Lower leg skin (tissue), 4 donors: ENCODE data around the gene CNTNAP5. TPM values are rescaled to one million over a fixed set of nuclear protein-coding genes. Genes with fewer than 3 reads are reported as not detected.

ENCODE experiments used
- DNase-seq, 2 donors: peaks; one replicate each; pipeline ENCODE4 v3.0.0-alpha.2; 2019; ENCODE audit warnings: low spot score in 2 of 2
- H3K4me3 ChIP-seq: fragments of 200-600 bp; sonication (generic); 2 replicates; pipeline ENCODE4 v1.5.1; 2017; ENCODE audit warnings: mild to moderate bottlenecking, low read depth; ENCODE audit not compliant: poor library complexity, severe bottlenecking
- POLR2A ChIP-seq, 2 donors: fragments of 450-650 bp; IDR thresholded peaks; one replicate each; pipeline ENCODE4 v1.6.1; 2016 to 2017; ENCODE audit warnings: antibody characterized with exemption in 2 of 2, mild to moderate bottlenecking in 1 of 2, moderate library complexity in 1 of 2
- WGBS, 2 donors: methylation state at CpG; one replicate each; pipeline ENCODE4 v1.1.5; 2018; 5-methylcytosine and 5-hydroxymethylcytosine counted together
- intact Hi-C: fragments of 100-400 bp; cut with DNase I; formaldehyde crosslinking; loops from one replicate; pipeline ENCODE4 v1.15.0; 2023; ENCODE audit warnings: low total_unique reads
- total RNA-seq, 4 donors: library from RNA; depleted of rRNA; stranded (reverse); fragments of >200 nt; gene quantifications; one replicate each; pipeline ENCODE4 v1.1.0, GENCODE V29; 2016
- TF ChIP-seq, protein P1 (sequence below), 3 donors: fragments of 450-650 bp; IDR thresholded peaks; one replicate each; pipeline ENCODE4 v1.5.1; 2016; ENCODE audit warnings: antibody characterized with exemption in 3 of 3, mild to moderate bottlenecking in 3 of 3, moderate library complexity in 2 of 3

The CNTNAP5 gene
- total RNA-seq, 4 donors from 2014 or later: not detected

- TF ChIP-seq, protein P1, sequence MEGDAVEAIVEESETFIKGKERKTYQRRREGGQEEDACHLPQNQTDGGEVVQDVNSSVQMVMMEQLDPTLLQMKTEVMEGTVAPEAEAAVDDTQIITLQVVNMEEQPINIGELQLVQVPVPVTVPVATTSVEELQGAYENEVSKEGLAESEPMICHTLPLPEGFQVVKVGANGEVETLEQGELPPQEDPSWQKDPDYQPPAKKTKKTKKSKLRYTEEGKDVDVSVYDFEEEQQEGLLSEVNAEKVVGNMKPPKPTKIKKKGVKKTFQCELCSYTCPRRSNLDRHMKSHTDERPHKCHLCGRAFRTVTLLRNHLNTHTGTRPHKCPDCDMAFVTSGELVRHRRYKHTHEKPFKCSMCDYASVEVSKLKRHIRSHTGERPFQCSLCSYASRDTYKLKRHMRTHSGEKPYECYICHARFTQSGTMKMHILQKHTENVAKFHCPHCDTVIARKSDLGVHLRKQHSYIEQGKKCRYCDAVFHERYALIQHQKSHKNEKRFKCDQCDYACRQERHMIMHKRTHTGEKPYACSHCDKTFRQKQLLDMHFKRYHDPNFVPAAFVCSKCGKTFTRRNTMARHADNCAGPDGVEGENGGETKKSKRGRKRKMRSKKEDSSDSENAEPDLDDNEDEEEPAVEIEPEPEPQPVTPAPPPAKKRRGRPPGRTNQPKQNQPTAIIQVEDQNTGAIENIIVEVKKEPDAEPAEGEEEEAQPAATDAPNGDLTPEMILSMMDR (IDR thresholded peaks at IDR 0.05): no peak
- TF ChIP-seq POLR2A (IDR thresholded peaks at IDR 0.05): no peak
- intact Hi-C loops: no loop called here
- WGBS, 2 donors: 71 to 73% methylated on average over 3 of the region's 3 CpGs
- no peak overlapping the region for H3K4me3 ChIP-seq
- no peak for DNase-seq
These were observed 728.8 kb downstream of the CNTNAP5 start for GRCh38 chr2:124753842-124754241.

GRCh38 chr2:124755386-124755785 lies 730.3 kb downstream of the CNTNAP5 start:
- 26 to 48% methylated on average over 1 of the region's 1 CpG for whole genome bisulfite sequencing, 2 donors
- no peak for DNase-seq
- intact Hi-C loops: no loop called here
- no peak overlapping the region for H3K4me3 ChIP-seq
- TF ChIP-seq, protein P1 (IDR thresholded peaks at IDR 0.05): no peak
- no peak for TF ChIP-seq POLR2A (IDR thresholded peaks at IDR 0.05)

- no peak overlapping the region for H3K4me3 ChIP-seq
- WGBS, 2 donors: 69 to 70% methylated on average over 4 of the region's 4 CpGs
- no peak for DNase-seq
- intact Hi-C loops: no loop called here
- TF ChIP-seq, protein P1 (IDR thresholded peaks at IDR 0.05): no peak
These were observed 731.0 kb downstream of the CNTNAP5 start for GRCh38 chr2:124756048-124756447.

DNA sequence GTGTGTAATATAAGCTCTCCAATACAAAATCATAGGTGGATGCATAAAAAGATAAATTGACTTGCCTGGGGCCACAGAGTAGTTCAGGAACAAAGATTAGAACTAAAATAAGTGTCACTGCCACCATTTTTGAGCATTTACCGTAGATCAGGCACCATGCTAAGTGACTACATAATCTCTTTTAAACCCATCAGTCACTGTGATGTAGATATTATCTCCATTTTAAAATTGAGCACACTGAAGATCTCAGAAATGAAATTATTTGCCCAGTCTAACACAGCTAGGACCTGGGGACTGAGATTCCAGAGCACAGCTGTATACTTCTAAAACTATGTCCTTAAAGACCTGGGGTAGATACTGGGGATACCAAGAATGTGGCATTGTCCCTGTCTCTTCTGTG lies 737.3 kb downstream of the CNTNAP5 start:
- intact Hi-C loops: no loop called here
- DNase-seq: no peak
- H3K4me3 ChIP-seq: no peak overlapping the region
- WGBS, 2 donors: 50 to 62% methylated on average over 1 of the region's 1 CpG
- TF ChIP-seq, protein P1 (IDR thresholded peaks at IDR 0.05): no peak
- TF ChIP-seq POLR2A (IDR thresholded peaks at IDR 0.05): no peak

DNA sequence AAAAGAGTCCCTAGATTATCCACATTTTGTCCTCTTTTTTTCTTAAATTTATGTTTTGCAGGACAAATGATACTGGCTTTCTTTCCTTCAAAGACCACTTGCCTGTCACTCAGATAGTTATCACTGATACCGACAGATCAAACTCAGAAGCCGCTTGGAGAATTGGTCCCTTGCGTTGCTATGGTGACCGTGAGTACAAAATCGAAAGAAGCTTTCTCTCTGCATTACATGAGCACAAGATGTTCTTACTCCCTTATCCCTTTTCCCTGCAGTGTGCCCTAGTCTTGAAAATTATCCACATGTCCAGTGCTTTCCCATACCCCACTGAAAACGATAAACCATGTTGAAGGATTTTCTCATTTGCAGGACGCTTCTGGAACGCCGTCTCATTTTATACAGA lies 738.5 kb downstream of the CNTNAP5 start:
- intact Hi-C loops: no loop called here
- no peak for TF ChIP-seq POLR2A (IDR thresholded peaks at IDR 0.05)
- TF ChIP-seq, protein P1 (IDR thresholded peaks at IDR 0.05): no peak
- H3K4me3 ChIP-seq: no peak overlapping the region
- no peak for DNase-seq
- WGBS, 2 donors: 86 to 87% methylated on average over 9 of the region's 9 CpGs

DNA sequence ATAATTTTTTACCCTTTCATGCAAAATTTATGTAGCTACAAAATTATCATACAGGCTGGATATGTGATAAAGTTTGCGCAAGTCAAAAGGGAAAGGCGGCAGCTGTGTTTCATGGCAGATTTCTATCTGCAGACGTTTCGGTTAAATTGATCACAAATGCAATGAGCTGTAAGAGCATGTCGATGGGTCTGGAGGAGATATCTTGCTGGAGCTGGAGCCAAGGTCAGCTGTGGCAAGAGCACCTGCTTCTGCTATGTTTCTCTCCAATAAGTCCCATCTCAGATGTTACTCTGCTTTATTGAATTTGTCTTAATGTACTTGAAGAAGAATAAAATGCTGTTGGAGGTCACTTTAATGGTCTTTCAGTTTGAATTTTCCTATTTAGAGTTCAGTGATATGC lies 749.7 kb downstream of the CNTNAP5 start:
- DNase-seq: no peak
- 61 to 67% methylated on average over 5 of the region's 5 CpGs for WGBS, 2 donors
- intact Hi-C loops: no loop called here
- TF ChIP-seq, protein P1 (IDR thresholded peaks at IDR 0.05): no peak
- no peak for TF ChIP-seq POLR2A (IDR thresholded peaks at IDR 0.05)
- no peak overlapping the region for H3K4me3 ChIP-seq
